Activated CD4-positive, CD25-positive, alpha-beta regulatory T cell treated with anti-CD3 and anti-CD28 coated beads, Interleukin-2, amount 50 U/mL, for 24 hours (primary cell): ENCODE data around the gene PDZRN3.

Experiments
- ATAC-seq, 2 donors: fragments of 150-1000 bp; cut with Tn5 transposase; one replicate each; pipeline ENCODE4 v1.10.0; 2021; ENCODE audit warnings: mild to moderate bottlenecking in 1 of 2, moderate library complexity in 1 of 2

PDZRN3 gene

GRCh38 chr3:73555076-73555475 lies 69.7 kb downstream of the PDZRN3 start:
- ATAC-seq, result no peak

- no peak for ATAC-seq
Observed at GRCh38 chr3:73552700-73553099, 72.0 kb downstream of the PDZRN3 start.

- ATAC-seq, result no peak
Observed at GRCh38 chr3:73550032-73550431, 74.7 kb downstream of the PDZRN3 start.

GRCh38 chr3:73549051-73549600 lies 75.6 kb downstream of the PDZRN3 start:
- ATAC-seq, result no peak

GRCh38 chr3:73548436-73548835 lies 76.3 kb downstream of the PDZRN3 start:
- ATAC-seq, result no peak

GRCh38 chr3:73547427-73548248 lies 77.1 kb downstream of the PDZRN3 start:
- no peak for ATAC-seq

- ATAC-seq, result no peak
Observed at GRCh38 chr3:73546961-73547360, 77.8 kb downstream of the PDZRN3 start.

- no peak for ATAC-seq
Observed at GRCh38 chr3:73543412-73543811, 81.3 kb downstream of the PDZRN3 start.

GRCh38 chr3:73542136-73542535 lies 82.6 kb downstream of the PDZRN3 start:
- no peak for ATAC-seq

GRCh38 chr3:73540969-73541740 lies 83.6 kb downstream of the PDZRN3 start:
- ATAC-seq, result no peak

- no peak for ATAC-seq
Observed at GRCh38 chr3:73538486-73538885, 86.3 kb downstream of the PDZRN3 start.

GRCh38 chr3:73536952-73537351 lies 87.8 kb downstream of the PDZRN3 start:
- ATAC-seq, result no peak

GRCh38 chr3:73536336-73536895 lies 88.3 kb downstream of the PDZRN3 start:
- ATAC-seq, result no peak

GRCh38 chr3:73535931-73536330 lies 88.8 kb downstream of the PDZRN3 start:
- ATAC-seq, result no peak

GRCh38 chr3:73535137-73535536 lies 89.6 kb downstream of the PDZRN3 start:
- no peak for ATAC-seq

GRCh38 chr3:73530022-73530396 lies 94.7 kb downstream of the PDZRN3 start:
- ATAC-seq, result no peak

GRCh38 chr3:73529308-73530021 lies 95.3 kb downstream of the PDZRN3 start:
- no peak for ATAC-seq

- ATAC-seq, result no peak
Observed at GRCh38 chr3:73525591-73525990, 99.2 kb downstream of the PDZRN3 start.

GRCh38 chr3:73523661-73524060 lies 101.1 kb downstream of the PDZRN3 start:
- ATAC-seq, result no peak

- no peak for ATAC-seq
Observed at GRCh38 chr3:73521734-73522336, 102.9 kb downstream of the PDZRN3 start.

- no peak for ATAC-seq
Observed at GRCh38 chr3:73520931-73521461, 103.7 kb downstream of the PDZRN3 start.

- ATAC-seq, result no peak
Observed at GRCh38 chr3:73516631-73517030, 108.1 kb downstream of the PDZRN3 start.
